ENCODE data around the gene SKAP1.
"Not testable (repeated sequence)": the region's sequence is repeated elsewhere in the genome, so short reads cannot be mapped to it uniquely, and the experiment has no call there.

The SKAP1 gene

DNA sequence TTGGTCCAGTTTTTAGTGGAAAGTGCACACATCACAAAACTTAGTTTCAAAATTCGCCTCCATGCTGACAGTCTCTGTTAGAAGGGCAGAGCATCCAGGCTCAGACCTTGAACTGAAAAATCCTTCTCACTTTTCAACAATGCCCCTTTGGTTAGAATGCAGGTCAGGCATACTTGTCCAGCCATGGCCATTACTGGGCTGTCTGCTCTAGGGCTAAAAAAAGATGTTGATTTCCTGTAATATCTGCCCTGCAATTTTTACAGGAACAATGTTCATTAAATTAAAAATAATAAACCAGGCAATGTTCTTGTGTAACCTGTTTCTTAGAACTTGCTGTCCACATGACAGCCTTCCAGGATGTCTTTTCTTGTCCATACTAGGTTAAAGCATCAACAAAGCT, 200.1 kb downstream of the SKAP1 start:
- no peak for DNase-seq (ENCODE audit: low read depth in 1 of 2, low spot score in 1 of 2)
- no peak for TF ChIP-seq JUND (IDR thresholded peaks at IDR 0.05; ENCODE audit: low read depth)
- in situ Hi-C loops (cut with HindIII; ENCODE audit: low pct_unique_long_range_greater_than_20kb, low sequenced_read_pairs) = no loop called here

GRCh38 chr17:48228720-48229119, 201.3 kb downstream of the SKAP1 start:
- TF ChIP-seq JUND (IDR thresholded peaks at IDR 0.05; ENCODE audit: low read depth) = no peak
- in situ Hi-C loops (cut with HindIII; ENCODE audit: low pct_unique_long_range_greater_than_20kb, low sequenced_read_pairs) = no loop called here
- DNase-seq (ENCODE audit: low read depth in 1 of 2, low spot score in 1 of 2) = no peak

- no peak for DNase-seq (ENCODE audit: low read depth in 1 of 2, low spot score in 1 of 2)
- TF ChIP-seq JUND (IDR thresholded peaks at IDR 0.05; ENCODE audit: low read depth) = no peak
- in situ Hi-C loops (cut with HindIII; ENCODE audit: low pct_unique_long_range_greater_than_20kb, low sequenced_read_pairs) = no loop called here
These were observed 204.1 kb downstream of the SKAP1 start for GRCh38 chr17:48225725-48226567.

DNA sequence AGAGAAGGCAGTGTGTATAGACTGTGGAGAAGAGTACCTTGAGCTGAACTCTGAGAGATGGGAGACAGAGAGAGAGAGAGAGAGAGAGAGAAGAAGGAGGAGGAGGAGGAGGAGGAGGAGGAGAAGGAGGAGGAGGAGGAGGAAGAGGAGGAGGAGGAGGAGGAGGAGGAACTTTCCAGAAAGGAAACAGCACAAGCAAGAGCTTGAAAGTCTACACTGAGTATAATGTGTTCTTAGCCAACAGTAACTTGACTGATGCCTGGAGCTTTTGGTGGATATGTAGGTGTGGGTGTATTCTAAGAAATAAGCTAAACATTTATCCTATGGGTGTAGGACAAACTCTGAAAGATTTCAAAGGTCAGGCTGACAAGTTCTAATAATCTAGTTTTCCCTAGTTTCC, 206.1 kb downstream of the SKAP1 start:
- in situ Hi-C loops (cut with HindIII; ENCODE audit: low pct_unique_long_range_greater_than_20kb, low sequenced_read_pairs) = no loop called here
- no peak for DNase-seq (ENCODE audit: low read depth in 1 of 2, low spot score in 1 of 2)
- TF ChIP-seq JUND (IDR thresholded peaks at IDR 0.05; ENCODE audit: low read depth) = no peak

DNA sequence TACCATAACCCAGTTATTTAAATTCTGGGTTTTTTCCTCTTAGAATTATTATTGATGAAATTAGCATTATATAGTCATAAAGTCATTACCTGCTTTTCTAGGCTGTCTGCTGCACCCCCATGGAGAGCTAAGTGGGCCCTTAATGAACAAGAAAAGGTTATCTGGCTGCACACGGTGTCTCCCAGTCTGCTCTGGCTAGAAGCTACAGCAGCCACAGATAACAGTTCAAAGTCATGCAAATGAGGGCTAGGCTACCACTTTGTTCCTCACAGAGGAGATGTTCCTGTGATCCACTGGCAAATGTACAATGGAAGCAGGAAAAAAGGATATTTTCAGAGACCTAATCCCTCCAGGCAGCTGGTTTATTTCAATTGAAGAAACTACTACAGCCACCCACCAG, 210.4 kb downstream of the SKAP1 start:
- in situ Hi-C loops (cut with HindIII; ENCODE audit: low pct_unique_long_range_greater_than_20kb, low sequenced_read_pairs) = no loop called here
- TF ChIP-seq JUND (IDR thresholded peaks at IDR 0.05; ENCODE audit: low read depth) = no peak
- DNase-seq (ENCODE audit: low read depth in 1 of 2, low spot score in 1 of 2) = no peak

GRCh38 chr17:48215583-48216139, 214.4 kb downstream of the SKAP1 start:
- in situ Hi-C loops (cut with HindIII; ENCODE audit: low pct_unique_long_range_greater_than_20kb, low sequenced_read_pairs) = no loop called here
- peak in 1 of 2 experiments; percentile 34 for DNase-seq (ENCODE audit: low read depth in 1 of 2, low spot score in 1 of 2)
- TF ChIP-seq JUND (IDR thresholded peaks at IDR 0.05; ENCODE audit: low read depth) = no peak

DNA sequence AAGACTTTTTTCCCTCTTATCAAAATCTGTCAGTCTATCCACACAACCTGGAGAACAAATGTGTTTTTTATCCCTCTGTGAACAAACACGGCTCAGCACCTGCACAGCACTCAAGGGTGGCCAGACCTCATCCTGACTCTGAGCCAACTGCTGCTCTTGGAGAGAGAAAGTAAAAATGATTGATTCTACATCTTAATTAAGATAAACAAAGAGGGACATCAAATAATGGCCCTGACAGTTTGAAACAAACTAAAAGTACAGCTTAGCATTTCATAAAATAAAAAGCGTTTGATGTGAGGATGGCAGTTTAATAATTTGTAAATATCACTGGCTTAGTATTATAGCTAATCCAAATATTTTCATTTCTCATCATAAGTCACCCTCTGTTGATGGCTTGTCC, 216.2 kb downstream of the SKAP1 start:
- in situ Hi-C loops (cut with HindIII; ENCODE audit: low pct_unique_long_range_greater_than_20kb, low sequenced_read_pairs) = no loop called here
- no peak for DNase-seq (ENCODE audit: low read depth in 1 of 2, low spot score in 1 of 2)
- TF ChIP-seq JUND (IDR thresholded peaks at IDR 0.05; ENCODE audit: low read depth) = no peak

DNA sequence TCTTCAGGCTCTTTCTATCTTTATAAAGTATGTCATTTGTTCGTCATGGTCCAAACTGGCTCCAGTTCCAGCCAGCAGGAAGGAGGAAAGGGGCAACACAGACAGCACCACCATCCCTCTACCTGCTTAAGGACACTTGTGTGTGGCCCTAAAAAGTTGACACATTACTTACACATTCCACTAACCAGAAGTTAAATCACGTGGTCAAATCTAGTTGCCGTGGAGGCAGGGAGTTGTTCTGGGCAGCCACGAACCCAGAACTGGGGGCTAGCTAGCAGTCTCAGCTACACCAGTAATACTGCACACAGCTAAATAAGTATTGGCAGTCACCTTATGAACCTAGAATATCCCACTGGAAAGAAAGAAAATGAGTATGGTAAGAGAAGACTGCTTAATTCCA, 218.2 kb downstream of the SKAP1 start:
- no peak for TF ChIP-seq JUND (IDR thresholded peaks at IDR 0.05; ENCODE audit: low read depth)
- DNase-seq (ENCODE audit: low read depth in 1 of 2, low spot score in 1 of 2) = no peak
- in situ Hi-C loops (cut with HindIII; ENCODE audit: low pct_unique_long_range_greater_than_20kb, low sequenced_read_pairs) = no loop called here

GRCh38 chr17:48211011-48211410, 219.0 kb downstream of the SKAP1 start:
- in situ Hi-C loops (cut with HindIII; ENCODE audit: low pct_unique_long_range_greater_than_20kb, low sequenced_read_pairs) = no loop called here
- DNase-seq (ENCODE audit: low read depth in 1 of 2, low spot score in 1 of 2) = no peak
- no peak for TF ChIP-seq JUND (IDR thresholded peaks at IDR 0.05; ENCODE audit: low read depth)

GRCh38 chr17:48209973-48210372, 220.0 kb downstream of the SKAP1 start:
- in situ Hi-C loops (cut with HindIII; ENCODE audit: low pct_unique_long_range_greater_than_20kb, low sequenced_read_pairs) = no loop called here

DNA sequence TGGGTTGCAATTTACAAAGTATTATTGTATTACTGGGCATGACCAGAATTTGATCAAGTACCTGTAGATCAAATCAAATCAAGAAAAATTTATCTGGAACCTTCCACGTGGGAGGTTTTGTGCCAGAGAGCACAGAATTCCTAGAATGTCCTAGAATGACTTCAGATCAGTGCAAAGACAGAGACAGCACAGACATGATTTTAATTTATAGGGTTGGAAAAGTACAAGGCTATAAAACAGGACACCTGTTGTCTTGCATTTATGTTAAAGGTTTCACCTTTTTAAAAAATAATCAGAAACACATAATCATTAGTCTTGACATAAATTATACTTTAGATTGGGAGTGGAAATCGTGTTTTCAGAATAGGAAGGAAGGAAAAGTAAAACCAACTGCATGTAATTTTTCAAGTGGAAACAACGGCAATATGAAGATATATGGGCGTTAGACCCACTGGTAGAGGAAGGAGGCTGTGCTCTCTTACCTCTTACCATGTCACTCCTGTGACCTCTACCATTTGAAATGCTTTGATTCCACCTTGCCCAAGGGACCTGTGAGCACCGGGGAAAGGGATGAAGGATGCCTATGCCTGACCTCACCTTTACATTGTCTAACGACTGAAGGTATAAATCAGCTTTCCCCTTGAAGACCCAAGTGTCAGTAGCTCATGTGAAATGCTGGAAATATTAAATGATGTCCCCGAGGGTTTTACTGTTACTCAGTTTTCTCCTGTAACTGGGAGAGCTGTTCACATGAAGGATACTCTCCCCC, 222.1 kb downstream of the SKAP1 start:
- in situ Hi-C loops (cut with HindIII; ENCODE audit: low pct_unique_long_range_greater_than_20kb, low sequenced_read_pairs) = no loop called here
- DNase-seq (ENCODE audit: low read depth in 1 of 2, low spot score in 1 of 2) = no peak
- TF ChIP-seq JUND (IDR thresholded peaks at IDR 0.05; ENCODE audit: low read depth) = no peak

More at GRCh38 chr17:48209973-48210372, 220.0 kb downstream of the SKAP1 start:
- DNase-seq (ENCODE audit: low read depth in 1 of 2, low spot score in 1 of 2) = no peak
- no peak for TF ChIP-seq JUND (IDR thresholded peaks at IDR 0.05; ENCODE audit: low read depth)

GRCh38 chr17:48207036-48207435, 223.0 kb downstream of the SKAP1 start:
- DNase-seq (ENCODE audit: low read depth in 1 of 2, low spot score in 1 of 2); in situ Hi-C loops (cut with HindIII; ENCODE audit: low pct_unique_long_range_greater_than_20kb, low sequenced_read_pairs): not testable (repeated sequence)

DNA sequence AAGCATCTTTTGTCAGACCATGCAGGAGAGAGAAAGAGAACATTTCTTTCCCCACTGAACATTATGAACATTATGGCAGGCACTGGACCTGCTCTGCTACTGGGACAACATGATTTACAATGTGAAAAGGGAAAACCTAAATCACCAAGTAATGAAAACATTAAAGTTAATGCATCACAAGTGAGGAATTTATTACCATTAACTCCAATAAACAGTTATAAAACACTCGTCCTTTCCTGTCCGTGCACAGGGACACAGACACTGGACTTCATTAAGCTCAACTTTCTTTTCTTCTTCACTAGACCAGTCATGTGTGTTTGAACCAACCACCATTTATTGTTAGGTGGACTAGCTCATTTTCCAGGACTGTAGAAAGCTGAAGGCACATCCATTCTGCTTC, 227.1 kb downstream of the SKAP1 start:
- in situ Hi-C loops (cut with HindIII; ENCODE audit: low pct_unique_long_range_greater_than_20kb, low sequenced_read_pairs) = no loop called here
- DNase-seq (ENCODE audit: low read depth in 1 of 2, low spot score in 1 of 2) = no peak
- TF ChIP-seq JUND (IDR thresholded peaks at IDR 0.05; ENCODE audit: low read depth) = no peak

Data from T47D (cell line).